ENCODE data around the gene PTPN20. TPM values are rescaled to one million over a fixed set of nuclear protein-coding genes. Genes with fewer than 3 reads are reported as not detected.
A peak's percentile ranks its signal among the peaks of the same experiment; 100 is the strongest.
"Not testable (repeated sequence)": the region's sequence is repeated elsewhere in the genome, so short reads cannot be mapped to it uniquely, and the experiment has no call there.

Gene PTPN20
- 10 to 100 TPM in 1 of 2 donors, 1 to 10 TPM in 1; 2.5 to 10.2 TPM for total RNA-seq

GRCh38 chr10:46911144-46911876 is at the start of gene PTPN20:
Gene PTPN20, plus strand, starts transcription at chr10:46911428. Its CDS starts 21,072 bp downstream, at chr10:46932500.
- H3K27ac ChIP-seq; H3K36me3 ChIP-seq; intact Hi-C loops (cut with DNase I); H3K9me3 ChIP-seq; H3K4me1 ChIP-seq (replicated peaks); H3K27me3 ChIP-seq (replicated peaks; ENCODE audit: insufficient read depth); H3K4me3 ChIP-seq: not testable (repeated sequence)
- peak in 1 of 4 experiments; percentile 10 for TF ChIP-seq CTCF (IDR thresholded peaks at IDR 0.05)
- 16% methylated on average over 12 of the region's 50 CpGs for WGBS
- DNase-seq (ENCODE audit: low spot score): peak; percentile 14

- H3K27ac ChIP-seq; intact Hi-C loops (cut with DNase I); H3K4me1 ChIP-seq (replicated peaks); H3K27me3 ChIP-seq (replicated peaks; ENCODE audit: insufficient read depth); H3K36me3 ChIP-seq; DNase-seq (ENCODE audit: low spot score); H3K9me3 ChIP-seq; H3K4me3 ChIP-seq: not testable (repeated sequence)
These were observed 41.5 kb upstream of the PTPN20 start for GRCh38 chr10:46869716-46870115.

- H3K4me3 ChIP-seq; H3K27ac ChIP-seq; H3K27me3 ChIP-seq (replicated peaks; ENCODE audit: insufficient read depth); H3K9me3 ChIP-seq; DNase-seq (ENCODE audit: low spot score); intact Hi-C loops (cut with DNase I); H3K36me3 ChIP-seq; H3K4me1 ChIP-seq (replicated peaks): not testable (repeated sequence)
- 78% methylated on average over 2 of the region's 4 CpGs for WGBS
These were observed 39.6 kb upstream of the PTPN20 start for GRCh38 chr10:46871583-46871982.

GRCh38 chr10:46875304-46875703 is 35.9 kb upstream of the PTPN20 start:
- intact Hi-C loops (cut with DNase I); H3K27ac ChIP-seq; H3K4me3 ChIP-seq; H3K27me3 ChIP-seq (replicated peaks; ENCODE audit: insufficient read depth); H3K9me3 ChIP-seq; DNase-seq (ENCODE audit: low spot score); H3K36me3 ChIP-seq; H3K4me1 ChIP-seq (replicated peaks): not testable (repeated sequence)
- WGBS: 79% methylated on average over 4 of the region's 6 CpGs

GRCh38 chr10:46876773-46877172 is 34.5 kb upstream of the PTPN20 start:
- 96% methylated on average over 4 of the region's 5 CpGs for WGBS
- DNase-seq (ENCODE audit: low spot score); H3K4me1 ChIP-seq (replicated peaks); H3K36me3 ChIP-seq; intact Hi-C loops (cut with DNase I); H3K4me3 ChIP-seq; H3K9me3 ChIP-seq; H3K27me3 ChIP-seq (replicated peaks; ENCODE audit: insufficient read depth); H3K27ac ChIP-seq: not testable (repeated sequence)

- H3K36me3 ChIP-seq; intact Hi-C loops (cut with DNase I); H3K4me3 ChIP-seq; H3K27ac ChIP-seq; H3K9me3 ChIP-seq; DNase-seq (ENCODE audit: low spot score); H3K4me1 ChIP-seq (replicated peaks); H3K27me3 ChIP-seq (replicated peaks; ENCODE audit: insufficient read depth): not testable (repeated sequence)
- WGBS: 52% methylated on average over 5 of the region's 7 CpGs
These were observed 32.5 kb upstream of the PTPN20 start for GRCh38 chr10:46878761-46879160.

- H3K36me3 ChIP-seq; H3K27ac ChIP-seq; H3K4me3 ChIP-seq; DNase-seq (ENCODE audit: low spot score); intact Hi-C loops (cut with DNase I); H3K9me3 ChIP-seq; H3K27me3 ChIP-seq (replicated peaks; ENCODE audit: insufficient read depth); H3K4me1 ChIP-seq (replicated peaks): not testable (repeated sequence)
- WGBS: 76% methylated on average over 6 of the region's 11 CpGs
These were observed 20.2 kb upstream of the PTPN20 start for GRCh38 chr10:46890813-46891611.

GRCh38 chr10:46896762-46897692 is 14.2 kb upstream of the PTPN20 start:
- H3K36me3 ChIP-seq; H3K27ac ChIP-seq; H3K4me3 ChIP-seq; H3K9me3 ChIP-seq; DNase-seq (ENCODE audit: low spot score); H3K27me3 ChIP-seq (replicated peaks; ENCODE audit: insufficient read depth); intact Hi-C loops (cut with DNase I); H3K4me1 ChIP-seq (replicated peaks): not testable (repeated sequence)
- WGBS: 63% methylated on average over 7 of the region's 7 CpGs

GRCh38 chr10:46901247-46901646 is 10.0 kb upstream of the PTPN20 start:
- H3K27me3 ChIP-seq (replicated peaks; ENCODE audit: insufficient read depth); H3K27ac ChIP-seq; H3K36me3 ChIP-seq; H3K4me3 ChIP-seq; intact Hi-C loops (cut with DNase I); H3K9me3 ChIP-seq; H3K4me1 ChIP-seq (replicated peaks); DNase-seq (ENCODE audit: low spot score): not testable (repeated sequence)
- 29% methylated on average over 2 of the region's 2 CpGs for WGBS

- H3K9me3 ChIP-seq; H3K27ac ChIP-seq; H3K4me1 ChIP-seq (replicated peaks); H3K4me3 ChIP-seq; DNase-seq (ENCODE audit: low spot score); intact Hi-C loops (cut with DNase I); H3K36me3 ChIP-seq; H3K27me3 ChIP-seq (replicated peaks; ENCODE audit: insufficient read depth): not testable (repeated sequence)
- WGBS: no CpG with 5 or more reads among the region's 5 CpGs
These were observed 7.4 kb upstream of the PTPN20 start for GRCh38 chr10:46903874-46904273.

- H3K27me3 ChIP-seq (replicated peaks; ENCODE audit: insufficient read depth); H3K27ac ChIP-seq; DNase-seq (ENCODE audit: low spot score); intact Hi-C loops (cut with DNase I); H3K36me3 ChIP-seq; H3K9me3 ChIP-seq; H3K4me3 ChIP-seq; H3K4me1 ChIP-seq (replicated peaks): not testable (repeated sequence)
- WGBS: 100% methylated on average over 2 of the region's 7 CpGs
These were observed 4.9 kb upstream of the PTPN20 start for GRCh38 chr10:46906359-46906758.

Measured in prostate gland (tissue), 2 donors.